GM19397 (cell line): ENCODE measurements around the gene LRCH4.

ENCODE experiments used
- ATAC-seq: cut with Tn5 transposase; IDR thresholded peaks from one replicate; pipeline ENCODE4 v1.9.1; 2021; ENCODE audit warnings: mild to moderate bottlenecking, moderate library complexity; ENCODE audit not compliant: unreplicated experiment

LRCH4 gene

GRCh38 chr7:100606313-100606712 lies 20.4 kb upstream of the LRCH4 start:
- no peak for ATAC-seq

DNA sequence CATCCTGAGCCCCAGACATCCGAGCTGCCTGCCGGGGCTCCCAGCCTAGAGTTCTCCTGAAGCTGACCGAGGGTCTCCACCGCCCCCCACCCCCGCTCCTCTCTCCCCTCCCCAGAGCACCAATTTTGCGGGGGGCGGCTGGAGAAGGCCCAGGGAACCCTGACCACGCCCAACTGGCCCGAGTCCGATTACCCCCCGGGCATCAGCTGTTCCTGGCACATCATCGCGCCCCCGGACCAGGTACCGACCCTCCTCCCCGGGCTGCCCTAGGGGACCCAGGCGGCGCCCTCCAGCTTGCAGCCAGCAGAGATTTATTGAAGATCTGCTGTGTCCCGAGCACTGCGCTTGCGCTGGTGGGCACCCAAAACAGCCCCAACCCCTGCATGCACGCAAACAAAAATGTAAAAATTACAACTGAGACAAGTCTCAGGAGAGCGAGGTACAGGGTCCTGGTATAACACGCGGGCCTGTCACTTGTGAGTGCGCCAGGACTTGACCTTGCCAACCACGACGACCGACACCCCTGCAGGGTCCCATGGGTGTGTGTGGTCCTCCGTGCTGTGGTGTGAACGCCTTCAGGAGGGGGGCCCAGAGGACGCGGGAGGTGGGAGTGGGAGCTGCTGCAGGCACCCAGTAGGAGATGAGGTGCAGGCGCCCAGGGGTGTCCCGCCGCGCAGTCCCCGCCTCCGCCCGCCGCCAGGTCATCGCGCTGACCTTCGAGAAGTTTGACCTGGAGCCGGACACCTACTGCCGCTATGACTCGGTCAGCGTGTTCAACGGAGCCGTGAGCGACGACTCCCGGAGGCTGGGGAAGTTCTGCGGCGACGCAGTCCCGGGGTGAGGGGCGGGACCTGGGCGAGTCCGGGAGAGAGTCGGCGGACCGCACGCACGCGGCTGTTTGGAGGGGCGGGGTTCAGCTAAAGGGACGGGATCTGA lies 19.3 kb upstream of the LRCH4 start:
- ATAC-seq = no peak

- peak; percentile 61 for ATAC-seq
Measured at GRCh38 chr7:100604028-100604975, 18.4 kb upstream of the LRCH4 start.

- ATAC-seq = no peak
Measured at GRCh38 chr7:100603726-100604027, 17.7 kb upstream of the LRCH4 start.

GRCh38 chr7:100602889-100603725 lies 17.2 kb upstream of the LRCH4 start:
- ATAC-seq = no peak

DNA sequence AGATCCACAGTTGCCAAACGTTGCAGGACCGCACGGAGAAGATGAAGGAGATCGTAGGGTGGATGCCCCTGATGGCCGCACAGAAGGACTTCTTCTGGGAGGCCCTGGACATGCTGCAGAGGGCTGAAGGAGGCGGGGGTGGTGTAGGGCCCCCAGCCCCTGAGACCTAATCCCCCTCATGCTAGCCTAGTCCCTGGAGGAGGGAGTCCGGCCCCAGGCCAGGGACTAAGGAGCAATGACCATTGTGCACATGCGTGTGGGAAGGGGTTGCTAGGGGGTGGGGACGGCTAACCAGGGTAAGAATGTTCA lies 14.8 kb upstream of the LRCH4 start:
- ATAC-seq = no peak

- ATAC-seq = no peak
Measured at GRCh38 chr7:100599911-100600729, 14.2 kb upstream of the LRCH4 start.

DNA sequence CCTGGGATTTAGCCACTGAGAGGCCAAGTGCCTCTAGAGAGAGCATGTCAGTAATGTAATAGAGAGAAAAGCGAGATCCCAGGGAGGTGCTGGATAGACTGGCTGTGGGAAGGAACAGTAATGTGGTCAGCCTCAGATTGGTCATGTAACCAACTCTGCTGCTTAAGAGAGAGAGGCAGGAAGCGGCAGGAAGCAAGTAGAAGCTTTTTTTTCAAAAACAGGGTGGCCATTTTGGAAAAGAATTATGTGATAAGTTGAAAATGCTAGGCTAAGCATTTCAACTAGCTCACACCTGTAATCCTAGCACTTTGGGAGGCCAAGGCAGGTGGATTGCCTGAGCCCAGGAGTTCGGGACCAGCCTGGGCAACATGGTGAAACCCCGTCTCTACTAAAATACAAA lies 12.5 kb upstream of the LRCH4 start:
- no peak for ATAC-seq

- no peak for ATAC-seq
Measured at GRCh38 chr7:100595188-100595587, 9.3 kb upstream of the LRCH4 start.

- ATAC-seq = no peak
Measured at GRCh38 chr7:100591596-100591995, 5.7 kb upstream of the LRCH4 start.

DNA sequence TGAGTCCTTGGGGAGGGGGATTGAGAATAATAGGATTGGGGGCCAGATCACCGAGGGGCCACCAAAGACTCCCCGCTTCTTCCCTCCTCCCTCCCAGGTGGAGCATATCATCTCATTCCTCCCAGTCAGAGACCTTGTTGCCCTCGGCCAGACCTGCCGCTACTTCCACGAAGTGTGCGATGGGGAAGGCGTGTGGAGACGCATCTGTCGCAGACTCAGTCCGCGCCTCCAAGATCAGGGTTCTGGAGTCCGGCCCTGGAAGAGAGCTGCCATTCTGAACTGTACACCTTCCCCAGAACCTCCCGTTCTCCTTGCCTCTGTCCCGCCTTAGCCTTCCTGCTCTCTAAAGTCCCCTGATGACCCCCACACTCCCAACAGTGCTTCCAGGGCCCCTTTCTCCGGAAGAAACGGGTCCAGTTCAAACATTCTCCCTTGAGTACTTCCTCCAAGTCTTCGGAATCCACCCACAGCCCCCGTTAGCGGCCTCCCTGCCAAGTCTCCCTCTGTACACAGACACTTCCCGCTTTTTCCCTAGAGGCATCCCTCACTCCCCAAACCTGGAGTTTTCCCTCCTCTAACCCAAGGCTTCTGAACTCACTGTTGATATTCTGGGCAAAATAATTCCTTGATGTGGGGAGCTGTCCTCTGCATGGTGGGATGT lies 4.3 kb upstream of the LRCH4 start:
- ATAC-seq = no peak

GRCh38 chr7:100589341-100589947 lies 3.5 kb upstream of the LRCH4 start:
- ATAC-seq = no peak

- no peak for ATAC-seq
Measured at GRCh38 chr7:100588438-100588837, 2.5 kb upstream of the LRCH4 start.

GRCh38 chr7:100586266-100587025 lies 517 bp upstream of the LRCH4 start, which contains the start of gene FBXO24:
Gene FBXO24 (plus strand): TSS chr7:100586328. CDS start chr7:100586626, 298 bp downstream.
- peak; percentile 84 for ATAC-seq

DNA sequence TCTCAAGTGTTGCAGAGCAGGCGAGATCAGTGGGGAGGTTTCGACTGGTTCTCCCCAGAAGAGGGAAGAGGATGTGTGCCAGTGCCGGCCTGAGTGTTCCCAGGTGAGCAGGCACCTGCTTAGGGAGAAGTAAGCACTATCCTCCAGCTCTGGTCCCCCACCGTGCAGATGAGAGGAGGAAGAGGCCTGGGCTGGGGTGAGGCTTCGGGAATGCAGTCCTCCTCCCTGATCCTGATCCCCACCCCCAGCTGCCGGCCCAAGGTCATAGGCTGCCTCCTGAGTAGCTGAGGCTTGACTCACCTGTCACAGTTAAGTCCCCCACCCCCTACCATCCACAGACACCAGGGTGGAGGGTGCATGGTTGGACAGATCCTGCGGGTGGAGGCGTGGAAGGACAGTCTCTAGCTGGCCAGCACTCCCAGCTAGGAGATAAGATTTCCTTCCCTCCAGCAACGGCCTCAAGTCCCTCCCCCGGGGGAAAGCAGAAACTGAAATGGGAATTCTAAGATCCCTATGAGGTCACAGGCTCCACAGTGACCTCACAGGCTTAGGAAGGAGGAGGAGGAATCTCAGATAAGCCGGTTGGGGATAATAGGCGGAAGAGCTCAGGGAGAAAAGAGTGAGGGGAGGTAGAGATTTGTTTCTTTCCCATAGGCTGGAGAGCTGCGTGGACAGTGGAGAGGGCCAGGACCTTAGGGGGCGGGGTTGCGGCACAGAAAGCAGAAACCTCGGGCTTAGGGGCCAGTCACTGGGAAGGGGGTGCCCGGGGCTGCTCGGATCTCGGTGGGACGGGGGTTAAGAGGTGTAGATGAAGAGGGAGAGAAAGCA lies 1.0 kb downstream of the LRCH4 start:
- no peak for ATAC-seq

- ATAC-seq = no peak
Measured at GRCh38 chr7:100584054-100584682, 1.8 kb downstream of the LRCH4 start.
